PC-9 (cell line): ENCODE data around the gene COL6A1.

Source experiments
- EZH2 ChIP-seq: fragments of 200-600 bp; sonication (generic); IDR thresholded peaks from 2 replicates; pipeline ENCODE4 v1.8.0; 2017; ENCODE audit warnings: antibody characterized with exemption, low read depth
- TF ChIP-seq, protein P1 (sequence below): fragments of 200-600 bp; sonication (generic); conservative IDR thresholded peaks from 2 replicates; pipeline ENCODE4 v1.6.1; 2017; ENCODE audit warnings: mixed run types, antibody characterized with exemption, mild to moderate bottlenecking, moderate library complexity

DNA sequence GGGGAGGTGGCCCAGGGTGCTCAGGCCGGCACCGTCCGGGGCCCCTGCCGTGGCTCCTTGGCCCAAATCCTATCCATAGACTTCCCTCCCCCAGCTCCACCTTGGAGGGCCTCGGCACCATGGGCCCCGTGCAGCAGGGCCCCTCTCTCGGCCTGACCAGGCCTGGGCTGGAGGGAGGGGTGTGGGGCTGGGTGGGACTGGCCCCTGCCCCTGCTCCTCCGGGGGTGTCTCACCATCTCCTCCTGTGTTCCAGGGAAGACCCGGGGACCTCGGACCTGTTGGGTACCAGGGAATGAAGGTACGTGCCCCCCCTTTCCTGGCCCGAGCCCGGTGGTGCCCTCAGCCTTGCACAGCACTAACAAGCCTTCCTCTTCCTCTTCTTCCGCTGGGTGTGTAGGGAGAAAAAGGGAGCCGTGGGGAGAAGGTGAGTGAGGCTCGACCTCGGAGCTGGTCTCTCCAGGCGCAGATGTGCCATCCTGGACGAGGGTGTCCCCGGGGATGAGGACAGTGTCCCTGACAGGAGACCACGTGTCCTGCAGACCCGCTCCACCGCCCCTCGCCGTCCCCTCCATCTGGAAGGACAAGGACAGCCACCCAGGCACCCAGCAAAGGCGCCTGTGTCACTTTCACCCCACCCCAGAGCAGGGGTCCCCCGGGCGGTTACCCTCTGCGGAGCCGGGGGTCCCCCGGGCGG, 7.9 kb downstream of the COL6A1 start:
- TF ChIP-seq, protein P1, sequence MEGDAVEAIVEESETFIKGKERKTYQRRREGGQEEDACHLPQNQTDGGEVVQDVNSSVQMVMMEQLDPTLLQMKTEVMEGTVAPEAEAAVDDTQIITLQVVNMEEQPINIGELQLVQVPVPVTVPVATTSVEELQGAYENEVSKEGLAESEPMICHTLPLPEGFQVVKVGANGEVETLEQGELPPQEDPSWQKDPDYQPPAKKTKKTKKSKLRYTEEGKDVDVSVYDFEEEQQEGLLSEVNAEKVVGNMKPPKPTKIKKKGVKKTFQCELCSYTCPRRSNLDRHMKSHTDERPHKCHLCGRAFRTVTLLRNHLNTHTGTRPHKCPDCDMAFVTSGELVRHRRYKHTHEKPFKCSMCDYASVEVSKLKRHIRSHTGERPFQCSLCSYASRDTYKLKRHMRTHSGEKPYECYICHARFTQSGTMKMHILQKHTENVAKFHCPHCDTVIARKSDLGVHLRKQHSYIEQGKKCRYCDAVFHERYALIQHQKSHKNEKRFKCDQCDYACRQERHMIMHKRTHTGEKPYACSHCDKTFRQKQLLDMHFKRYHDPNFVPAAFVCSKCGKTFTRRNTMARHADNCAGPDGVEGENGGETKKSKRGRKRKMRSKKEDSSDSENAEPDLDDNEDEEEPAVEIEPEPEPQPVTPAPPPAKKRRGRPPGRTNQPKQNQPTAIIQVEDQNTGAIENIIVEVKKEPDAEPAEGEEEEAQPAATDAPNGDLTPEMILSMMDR, result no peak
- no peak for TF ChIP-seq EZH2
